HG02981 (cell line): ENCODE results near the gene LASP1NB.

Experiments used
- ATAC-seq: cut with Tn5 transposase; IDR thresholded peaks from one replicate; pipeline ENCODE4 v1.9.1; 2021; ENCODE audit warnings: mild to moderate bottlenecking, moderate library complexity; ENCODE audit not compliant: unreplicated experiment

LASP1NB gene

DNA sequence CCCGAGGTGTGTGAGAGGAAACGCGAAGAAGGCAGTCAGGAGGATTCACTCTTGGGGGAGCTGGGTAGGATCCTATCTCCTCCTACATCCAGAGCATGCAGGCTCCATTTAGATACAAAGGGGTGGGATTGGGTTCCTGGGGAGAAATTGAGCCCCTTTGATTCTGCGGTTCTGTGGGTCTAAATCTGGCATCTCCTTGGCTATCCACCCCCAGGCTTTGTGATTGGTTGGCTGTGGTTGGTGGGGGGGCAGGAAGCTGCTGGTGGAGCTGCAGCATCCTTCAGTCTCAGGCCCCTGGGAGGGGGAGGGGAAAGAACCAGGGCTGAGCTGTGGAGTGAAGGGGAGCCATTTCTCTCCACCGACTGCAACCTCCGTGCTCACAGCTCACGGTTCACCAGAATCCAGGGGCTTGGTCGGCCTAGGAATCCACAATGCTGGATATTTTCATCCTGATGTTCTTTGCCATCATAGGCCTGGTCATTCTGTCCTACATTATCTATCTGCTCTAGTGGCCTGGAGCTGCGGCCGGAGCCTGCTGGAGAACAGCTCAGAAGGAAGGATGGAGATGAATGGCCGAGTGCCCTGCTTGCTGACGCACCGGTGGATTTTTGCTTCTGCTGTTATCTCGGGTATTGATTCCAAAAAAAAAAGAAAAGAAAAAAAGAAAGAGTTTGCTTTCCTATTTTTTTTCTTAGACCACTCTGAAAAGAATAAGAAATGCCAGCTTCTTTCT, at the start of gene LASP1NB:
Gene LASP1NB (plus strand): TSS at position 352 of the 733 bp plus-strand sequence.
- no peak for ATAC-seq

DNA sequence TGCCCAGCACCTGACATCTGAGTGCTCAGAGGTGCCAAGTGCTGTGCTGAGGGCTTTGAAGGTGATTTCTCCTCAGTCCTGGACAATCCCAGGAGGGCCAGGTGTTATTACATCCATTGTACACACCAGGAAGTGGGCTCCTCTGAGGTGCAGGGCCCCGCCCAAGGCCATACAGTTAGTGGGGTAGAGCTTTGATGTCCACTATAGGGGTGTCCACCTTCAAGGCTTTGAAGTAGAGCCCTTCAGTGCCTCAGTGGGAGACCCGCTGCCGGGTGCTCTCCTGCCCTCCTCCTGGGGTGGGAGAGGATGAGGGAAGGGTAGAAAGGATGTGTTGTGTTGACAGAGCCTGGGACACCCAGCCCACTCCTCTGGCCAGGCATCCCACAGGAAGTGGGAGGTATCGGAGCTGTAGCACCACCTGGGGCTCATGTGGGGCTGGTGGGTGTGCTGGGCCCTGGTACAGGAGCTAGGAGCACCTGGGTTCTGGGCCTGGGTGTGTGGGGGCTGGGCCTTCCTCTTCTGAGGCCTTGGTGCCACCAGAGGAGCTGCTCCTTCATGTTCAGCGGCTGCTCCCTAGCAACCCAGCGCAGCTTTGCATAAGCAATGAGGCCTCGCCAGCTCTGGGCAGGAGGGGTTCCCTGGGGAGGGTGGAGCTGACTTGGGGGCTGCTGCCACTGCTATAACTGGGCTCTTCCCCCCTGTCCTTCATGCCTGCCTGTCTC, 48.1 kb upstream of the LASP1NB start:
- ATAC-seq = no peak

- ATAC-seq = no peak
These were observed 45.3 kb upstream of the LASP1NB start for GRCh38 chr17:38879878-38880665.

GRCh38 chr17:38881600-38882191, 43.7 kb upstream of the LASP1NB start:
- no peak for ATAC-seq

DNA sequence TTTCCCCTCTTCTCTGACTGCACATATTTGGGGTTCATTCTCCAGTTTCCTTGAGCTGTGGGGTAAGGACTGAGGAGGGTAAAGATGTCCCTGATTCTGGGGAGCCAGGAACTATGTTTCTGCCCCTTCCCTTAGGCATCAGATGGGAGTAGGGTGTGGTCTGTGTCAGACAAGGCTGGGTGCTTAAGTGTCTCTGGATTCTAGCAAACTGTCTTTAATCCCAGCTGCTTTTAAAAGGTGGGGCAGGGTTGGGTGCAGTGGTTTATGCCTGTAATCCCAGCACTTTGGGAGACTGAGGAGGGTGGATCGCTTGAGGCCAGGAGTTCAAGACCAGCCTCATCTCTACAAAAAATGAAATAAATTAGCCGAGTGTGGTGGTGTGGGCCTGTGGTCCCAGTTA, 42.5 kb upstream of the LASP1NB start:
- no peak for ATAC-seq

GRCh38 chr17:38883592-38884526, 41.6 kb upstream of the LASP1NB start:
- ATAC-seq = no peak

GRCh38 chr17:38885044-38885727, 40.2 kb upstream of the LASP1NB start:
- ATAC-seq = no peak

DNA sequence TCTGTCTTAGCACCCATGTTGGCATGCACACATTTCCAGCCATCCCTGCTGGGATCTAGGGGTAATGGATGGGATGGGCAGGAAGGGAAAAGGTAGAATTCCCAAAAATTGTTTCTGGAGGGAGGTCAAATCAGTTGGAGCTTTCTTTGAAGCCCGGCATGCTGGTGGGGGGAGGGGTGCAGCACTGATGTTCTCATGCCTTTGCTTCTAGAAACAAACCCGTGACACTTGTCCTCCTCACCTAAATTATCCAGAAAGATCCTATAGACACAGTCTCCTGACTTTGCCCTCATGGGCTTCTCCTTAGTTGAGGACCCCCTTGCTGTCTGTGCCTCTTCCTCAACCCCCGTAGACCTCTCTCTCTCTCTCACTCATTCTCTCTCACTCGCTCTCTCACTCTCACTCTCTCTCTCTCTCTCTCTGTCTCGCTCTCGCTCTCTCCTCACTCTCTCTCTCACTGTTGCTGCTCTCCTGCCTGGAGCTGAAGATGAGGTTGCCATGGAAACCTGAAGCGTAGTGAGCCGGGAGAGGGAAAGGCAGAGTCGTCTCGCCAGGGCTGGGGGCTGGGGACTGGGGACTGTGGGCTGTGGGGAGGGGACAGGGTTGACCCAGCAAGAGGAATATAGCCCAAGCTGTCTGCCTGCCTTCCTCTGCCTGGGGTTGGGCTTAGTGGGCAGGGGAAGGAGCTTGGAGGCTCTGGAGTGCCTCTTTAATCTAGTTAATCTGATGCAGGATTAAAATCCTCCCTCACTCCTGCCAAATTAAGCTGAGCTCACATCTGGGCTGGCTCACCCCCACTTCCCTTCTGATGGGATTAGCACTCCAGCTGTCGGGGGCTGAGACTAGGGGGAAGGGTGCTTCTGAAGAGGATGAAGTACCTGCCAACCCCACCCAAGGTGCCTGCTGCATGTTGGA, 39.4 kb upstream of the LASP1NB start:
- no peak for ATAC-seq

DNA sequence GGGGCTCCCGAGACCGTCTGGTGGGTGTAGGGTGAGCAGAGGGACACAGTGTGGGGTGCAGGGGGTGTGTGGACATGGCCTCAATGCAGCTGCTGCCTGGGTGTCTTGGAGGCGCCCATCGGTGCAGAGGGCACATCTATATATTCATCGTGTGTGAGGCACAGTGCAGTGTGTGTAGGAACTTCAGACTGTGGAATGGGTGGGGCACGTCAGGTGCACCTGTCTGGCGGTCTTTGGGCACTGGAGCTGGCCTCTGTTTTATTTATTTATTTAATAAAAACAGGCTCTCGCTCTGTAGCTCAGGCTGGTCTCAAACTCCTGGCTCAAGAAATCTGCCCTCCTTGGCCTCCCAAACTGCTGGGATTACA, 38.8 kb upstream of the LASP1NB start:
- no peak for ATAC-seq

DNA sequence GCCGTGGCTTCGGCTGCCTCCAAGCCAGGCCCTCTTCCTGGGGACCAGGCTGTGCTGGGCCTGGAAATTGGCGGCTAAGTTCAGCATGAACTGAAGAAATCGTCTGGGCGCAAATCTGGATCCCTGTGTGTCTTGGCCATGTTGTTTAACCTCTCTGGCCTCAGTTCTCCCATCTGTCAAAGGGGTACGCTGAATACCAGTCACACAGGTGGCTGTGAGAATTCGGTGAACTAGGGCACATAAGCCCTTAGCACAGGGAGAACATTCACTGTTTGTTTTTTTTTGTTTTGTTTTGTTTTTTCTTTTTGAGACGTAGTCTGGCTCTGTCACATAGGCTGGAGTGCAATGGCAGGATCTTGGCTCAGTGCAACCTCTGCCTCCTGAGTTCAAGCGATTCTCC, 36.6 kb upstream of the LASP1NB start:
- ATAC-seq = no peak

DNA sequence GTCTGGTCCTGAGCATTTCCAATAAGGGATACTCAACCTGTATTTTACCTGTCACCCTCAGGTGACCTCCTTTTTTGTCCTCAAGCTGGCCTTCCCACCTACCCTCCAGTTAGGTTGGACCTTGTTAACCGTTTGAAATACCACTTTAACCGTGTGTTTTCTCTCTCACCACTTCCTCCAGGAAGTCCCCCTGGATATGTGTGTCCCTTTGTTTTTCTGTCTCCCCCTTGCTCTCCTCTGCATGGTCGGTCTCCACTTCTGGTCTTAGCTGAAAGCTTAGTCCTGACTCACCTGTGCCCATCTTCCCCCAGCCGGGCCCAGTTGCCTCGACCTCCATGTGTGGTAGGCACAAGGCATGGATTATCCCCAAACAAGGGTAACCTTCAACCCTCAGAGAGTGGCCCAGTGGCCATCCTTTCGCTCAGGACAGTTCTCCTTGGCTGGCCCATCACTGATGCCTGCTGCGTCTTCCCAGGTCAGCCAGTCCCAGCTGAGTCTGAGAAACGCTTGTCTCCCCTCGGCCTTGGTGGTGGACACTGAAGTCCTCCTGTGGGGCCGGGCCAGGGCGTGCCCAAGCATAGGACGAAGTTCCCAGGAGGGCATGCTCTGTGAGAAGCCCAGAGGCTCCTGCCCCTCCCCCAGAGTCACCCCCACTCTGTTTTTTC, 35.5 kb upstream of the LASP1NB start:
- ATAC-seq = no peak

- ATAC-seq = no peak
These were observed 35.0 kb upstream of the LASP1NB start for GRCh38 chr17:38890410-38890746.

GRCh38 chr17:38891441-38891840, 34.0 kb upstream of the LASP1NB start:
- ATAC-seq = no peak

GRCh38 chr17:38892083-38892482, 33.3 kb upstream of the LASP1NB start:
- no peak for ATAC-seq

GRCh38 chr17:38892620-38893019, 32.8 kb upstream of the LASP1NB start:
- no peak for ATAC-seq

DNA sequence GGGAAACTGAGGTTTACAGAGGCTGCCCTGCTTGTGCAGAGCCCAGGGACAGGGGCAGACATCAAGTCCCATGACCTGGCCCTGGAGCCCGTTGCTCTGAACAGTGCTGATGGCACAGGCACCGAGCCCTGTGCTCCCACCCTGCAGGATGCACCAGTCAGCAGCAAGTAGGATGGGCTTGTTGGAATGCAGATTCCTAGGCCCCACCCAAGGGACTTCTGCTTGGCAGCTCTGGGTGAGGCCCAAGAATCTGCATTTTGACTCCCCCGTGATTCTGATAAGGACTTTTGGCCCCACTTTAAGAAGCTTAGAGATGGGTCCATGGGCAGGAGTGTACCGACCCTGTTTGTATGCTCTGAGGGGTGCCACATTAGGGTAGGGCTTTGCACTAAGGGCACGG, 32.3 kb upstream of the LASP1NB start:
- ATAC-seq = no peak

DNA sequence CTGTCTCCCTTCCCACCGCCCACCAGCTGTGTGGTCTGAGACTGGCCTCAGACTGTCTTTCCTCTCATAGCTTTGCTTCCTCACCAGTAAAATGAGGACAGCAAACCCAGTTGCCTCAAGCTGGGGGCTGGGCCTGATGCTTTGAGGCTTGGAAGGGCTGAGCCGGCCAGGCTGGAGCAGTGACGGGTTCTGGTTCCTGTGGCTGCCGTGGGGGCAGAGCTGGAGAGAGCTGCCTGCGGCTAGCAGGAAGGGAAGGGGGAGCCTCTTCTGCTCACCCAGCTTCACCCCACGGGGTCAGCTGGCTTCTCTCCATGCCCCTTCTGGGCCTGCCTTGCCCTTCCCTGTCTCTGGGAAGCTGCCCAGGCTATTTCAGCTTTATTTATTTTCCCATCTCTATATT, 31.8 kb upstream of the LASP1NB start:
- no peak for ATAC-seq

DNA sequence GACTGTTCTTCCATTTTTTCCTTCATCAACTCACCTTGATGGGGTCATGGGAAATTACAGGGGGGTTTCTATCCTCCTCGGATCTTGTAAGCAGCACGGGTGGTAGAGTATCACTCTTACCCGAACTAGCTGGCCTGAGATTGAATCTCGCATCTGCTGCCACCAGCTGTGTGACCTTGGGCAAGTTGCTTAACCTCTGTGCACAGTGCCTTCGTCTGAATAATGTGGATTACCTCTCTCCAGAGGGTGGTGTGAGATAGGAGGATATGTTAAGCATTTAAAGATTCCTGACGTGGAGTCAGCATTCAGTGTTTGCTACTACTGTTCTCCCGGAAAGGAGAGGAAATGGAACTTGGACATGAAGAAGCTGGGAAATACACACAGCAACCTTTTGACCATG, 31.1 kb upstream of the LASP1NB start:
- no peak for ATAC-seq
